Stimulated activated CD4-positive, alpha-beta T cell treated with anti-CD3 and anti-CD28 coated beads, Interleukin-1b, Interleukin-23, amount 100 ng/mL, for 48 hours (primary cell): ENCODE measurements around the gene PHTF1.
"Not testable (repeated sequence)": the region's sequence is repeated elsewhere in the genome, so short reads cannot be mapped to it uniquely, and the experiment has no call there.

Source experiments
- DNase-seq: peaks from one replicate; pipeline ENCODE4 v3.0.0-alpha.2; 2020

The PHTF1 gene

GRCh38 chr1:113717506-113717905 lies 41.8 kb downstream of the PHTF1 start:
- DNase-seq, result not testable (repeated sequence)

- DNase-seq, result no peak
Measured at GRCh38 chr1:113714606-113715269, 44.5 kb downstream of the PHTF1 start.

GRCh38 chr1:113701429-113701828 lies 57.9 kb downstream of the PHTF1 start:
- DNase-seq, result no peak

DNA sequence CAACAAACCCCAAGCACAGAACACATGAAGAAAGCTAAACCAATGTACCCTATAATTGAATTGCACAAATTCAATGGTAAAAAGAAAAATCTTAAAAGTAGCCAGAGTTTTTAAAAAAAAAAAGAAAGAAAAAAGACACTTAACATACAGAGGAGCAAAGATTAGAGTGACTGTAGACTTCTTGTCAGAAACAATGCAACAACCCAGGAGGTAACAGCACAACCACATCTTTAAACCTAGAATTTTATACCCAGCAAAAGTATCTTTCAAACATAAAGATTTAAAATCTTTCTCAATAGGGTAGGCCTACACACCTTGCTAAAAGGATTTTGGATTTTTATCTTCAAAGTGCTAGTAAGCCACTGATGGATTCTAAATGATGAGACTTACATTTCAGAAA lies 64.4 kb downstream of the PHTF1 start:
- DNase-seq, result no peak

- no peak for DNase-seq
Measured at GRCh38 chr1:113692824-113693431, 66.4 kb downstream of the PHTF1 start.

- DNase-seq, result no peak
Measured at GRCh38 chr1:113692342-113692741, 66.9 kb downstream of the PHTF1 start.

DNA sequence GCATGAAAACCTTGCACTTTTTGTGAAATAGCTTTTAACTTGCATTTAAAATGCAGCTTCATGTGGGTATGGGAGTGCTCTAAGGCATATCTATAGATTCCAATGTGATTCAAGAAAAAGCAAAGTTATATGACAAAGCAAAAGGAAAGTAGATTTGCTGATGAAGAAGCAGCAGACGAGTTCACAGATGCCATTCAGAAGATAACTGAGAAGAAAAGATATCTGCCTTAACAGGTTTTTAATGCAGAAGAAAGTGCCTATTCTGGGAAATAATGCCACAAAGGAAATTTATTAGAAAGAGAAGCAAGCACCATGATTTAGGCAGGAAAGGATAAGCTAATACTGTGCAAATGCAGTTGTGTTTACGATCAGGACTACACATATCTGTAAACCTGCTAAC lies 68.1 kb downstream of the PHTF1 start:
- DNase-seq, result no peak

DNA sequence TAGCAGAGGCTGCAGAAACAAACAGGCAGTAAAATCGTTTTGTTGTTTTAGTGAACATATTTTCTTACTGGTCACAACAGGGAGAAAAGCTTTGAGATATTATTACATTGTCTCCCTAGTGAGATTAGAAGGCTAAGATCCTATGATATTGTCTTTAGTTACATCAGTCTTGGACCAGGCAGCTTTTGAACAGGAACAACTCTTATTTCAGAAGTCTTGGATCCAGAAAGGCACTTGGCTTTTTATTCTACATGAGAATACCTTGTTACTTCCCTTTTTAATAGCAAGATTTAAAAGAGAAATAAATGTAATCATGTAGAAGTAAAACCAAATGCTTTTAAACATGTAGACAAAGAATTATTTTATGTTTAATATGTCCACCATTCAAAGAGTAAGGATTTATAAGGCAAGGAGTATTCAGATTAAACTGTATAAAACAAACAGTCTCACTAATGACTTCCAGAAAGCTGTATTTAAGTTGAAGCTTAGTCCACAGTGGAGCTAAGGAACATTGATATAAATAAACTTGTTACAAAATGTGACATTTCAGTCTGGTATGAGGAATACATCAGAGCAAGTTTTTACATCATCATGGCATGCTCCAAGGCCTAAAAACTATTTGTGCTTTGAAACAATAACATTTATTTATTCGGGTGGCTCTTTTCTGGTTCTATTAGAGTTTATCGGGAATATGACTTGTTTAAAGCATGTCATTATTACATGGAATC lies 72.2 kb downstream of the PHTF1 start:
- no peak for DNase-seq

GRCh38 chr1:113684153-113684541 lies 75.1 kb downstream of the PHTF1 start:
- DNase-seq, result no peak

DNA sequence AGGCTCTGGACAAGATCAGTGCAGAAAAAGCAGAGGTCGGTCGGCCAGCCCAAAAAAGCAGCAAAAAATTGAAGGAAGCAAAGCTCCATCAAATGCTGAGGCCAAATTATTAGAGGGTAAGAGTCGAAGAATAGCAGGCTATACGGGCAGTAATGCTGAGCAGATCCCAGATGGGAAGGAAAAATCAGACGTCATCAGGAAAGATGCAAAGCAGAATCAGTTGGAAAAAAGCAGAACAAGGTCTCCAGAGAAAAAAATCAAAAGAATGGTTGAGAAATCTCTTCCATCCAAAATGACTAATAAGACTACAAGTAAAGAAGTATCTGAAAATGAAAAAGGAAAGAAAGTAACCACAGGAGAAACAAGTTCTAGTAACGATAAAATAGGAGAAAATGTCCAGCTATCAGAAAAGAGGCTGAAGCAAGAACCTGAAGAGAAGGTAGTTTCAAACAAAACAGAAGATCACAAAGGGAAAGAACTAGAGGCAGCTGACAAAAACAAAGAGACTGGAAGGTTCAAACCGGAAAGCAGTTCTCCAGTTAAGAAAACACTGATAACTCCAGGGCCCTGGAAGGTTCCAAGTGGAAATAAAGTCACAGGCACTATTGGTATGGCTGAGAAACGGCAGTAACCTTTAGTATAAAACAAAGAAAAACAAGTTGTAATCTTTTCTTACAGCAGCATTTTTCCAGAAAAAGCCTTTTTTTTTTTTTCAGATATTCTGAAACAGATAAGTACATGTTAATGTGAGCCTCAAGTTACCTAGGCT lies 75.7 kb downstream of the PHTF1 start:
- DNase-seq, result no peak

DNA sequence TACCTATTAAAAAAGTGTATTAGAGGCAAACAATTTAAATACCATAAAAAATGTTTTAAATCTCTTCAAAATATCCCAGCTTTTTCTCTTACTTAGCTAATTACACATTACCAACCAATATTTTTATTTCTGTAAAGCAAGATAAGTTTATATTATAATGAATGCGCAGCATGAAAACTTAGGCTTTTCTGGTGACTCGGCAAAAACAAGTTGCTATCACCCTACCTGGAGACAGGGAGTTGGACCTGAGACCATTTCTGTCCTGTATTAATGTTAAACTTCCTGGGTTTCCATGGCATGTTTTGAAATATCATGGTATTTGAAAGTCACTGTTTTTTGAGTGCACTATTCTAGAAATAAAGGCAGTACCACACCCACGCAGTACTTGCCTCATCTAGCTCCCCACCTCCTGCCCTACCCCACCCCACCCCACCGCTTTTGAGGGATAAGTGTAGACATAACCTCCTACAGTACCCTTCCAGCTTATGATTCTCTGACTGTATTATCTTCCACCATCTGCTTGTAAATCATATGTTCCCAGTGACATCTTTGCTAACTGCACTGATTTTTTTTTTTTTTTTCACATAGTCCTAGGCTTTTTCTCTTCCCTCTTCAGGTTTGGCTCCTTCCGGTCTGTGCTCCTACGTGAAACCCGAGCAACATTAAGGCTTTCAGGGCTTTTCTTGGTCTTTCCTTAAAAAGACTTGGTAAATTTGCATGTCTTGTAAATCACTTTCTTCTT lies 77.5 kb downstream of the PHTF1 start:
- DNase-seq, result no peak

DNA sequence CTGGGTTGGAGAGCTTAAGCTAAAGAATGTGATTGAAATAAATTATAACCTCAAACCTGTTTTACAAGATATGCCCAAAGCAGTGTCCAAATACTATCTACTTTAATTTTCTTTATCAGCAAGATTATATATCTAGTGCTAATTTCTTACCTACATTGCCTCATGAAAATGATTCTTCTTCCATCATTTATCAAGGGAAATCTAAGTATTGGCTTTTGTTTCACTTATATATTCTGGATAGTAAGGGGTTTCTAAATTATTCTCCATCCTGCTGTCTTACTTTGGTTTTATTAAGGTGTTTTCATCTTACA lies 81.2 kb downstream of the PHTF1 start:
- no peak for DNase-seq

DNA sequence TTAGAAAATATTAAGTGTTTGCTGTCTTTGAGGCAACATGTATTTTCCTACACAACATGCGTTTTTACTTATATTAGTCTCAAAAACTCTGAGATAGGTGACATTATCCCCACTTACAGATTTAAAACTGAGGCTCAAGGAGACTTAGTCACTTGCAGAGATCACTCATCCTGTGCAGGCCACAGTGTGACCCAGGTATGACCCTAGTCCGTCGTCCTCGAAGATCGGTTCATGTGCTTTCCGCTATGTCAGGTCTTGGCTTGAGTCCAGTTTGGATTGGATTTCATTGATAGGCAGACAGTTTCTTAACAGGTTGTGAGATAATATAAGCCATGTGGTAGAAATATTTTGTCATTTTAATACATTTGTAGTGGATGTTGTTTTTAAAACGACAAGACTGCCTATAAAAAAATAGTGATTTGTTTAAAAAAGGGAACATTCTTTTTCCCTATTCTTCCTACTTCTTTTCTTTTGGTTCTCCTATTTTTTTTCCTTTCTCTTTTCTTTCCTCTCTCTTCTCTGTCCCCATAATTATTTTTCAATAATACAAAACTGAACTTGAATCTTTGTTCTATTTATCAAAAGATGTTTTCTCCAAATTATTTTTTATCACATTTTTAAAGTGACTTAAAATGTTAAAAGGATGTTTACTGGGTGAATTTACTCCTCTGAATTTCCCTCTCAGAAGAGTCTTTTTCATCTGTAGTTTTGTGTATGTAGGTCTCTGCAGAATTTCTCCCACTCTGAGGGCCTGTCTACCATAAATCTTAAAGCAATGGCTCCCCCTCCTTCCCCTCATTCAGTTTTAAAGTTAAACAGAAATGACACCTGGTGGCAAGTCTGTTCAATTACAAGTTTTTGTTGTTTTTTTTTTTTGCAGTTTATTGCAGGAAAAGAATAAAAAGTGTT lies 81.8 kb downstream of the PHTF1 start:
- no peak for DNase-seq

- no peak for DNase-seq
Measured at GRCh38 chr1:113676524-113676923, 82.8 kb downstream of the PHTF1 start.

DNA sequence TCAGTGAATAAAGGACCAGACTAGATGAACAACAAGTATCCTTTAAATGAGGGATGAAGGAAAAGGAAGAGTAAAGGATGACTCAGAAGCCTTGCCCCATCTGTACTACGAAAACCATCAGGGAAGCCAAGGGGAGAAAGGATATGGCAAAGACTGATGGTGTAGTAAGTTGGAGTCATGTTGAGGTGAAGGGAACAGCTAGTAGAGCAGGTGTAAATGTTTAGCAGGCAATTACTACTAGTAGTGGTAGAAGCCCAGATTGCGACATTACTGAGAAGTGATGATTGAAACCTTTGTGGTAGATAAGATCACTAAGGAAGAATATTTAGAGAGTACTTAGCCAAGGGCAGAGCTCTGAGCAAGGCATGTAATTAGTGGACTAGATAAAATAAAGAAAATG lies 84.0 kb downstream of the PHTF1 start:
- DNase-seq, result no peak

GRCh38 chr1:113674591-113674990 lies 84.7 kb downstream of the PHTF1 start:
- no peak for DNase-seq

DNA sequence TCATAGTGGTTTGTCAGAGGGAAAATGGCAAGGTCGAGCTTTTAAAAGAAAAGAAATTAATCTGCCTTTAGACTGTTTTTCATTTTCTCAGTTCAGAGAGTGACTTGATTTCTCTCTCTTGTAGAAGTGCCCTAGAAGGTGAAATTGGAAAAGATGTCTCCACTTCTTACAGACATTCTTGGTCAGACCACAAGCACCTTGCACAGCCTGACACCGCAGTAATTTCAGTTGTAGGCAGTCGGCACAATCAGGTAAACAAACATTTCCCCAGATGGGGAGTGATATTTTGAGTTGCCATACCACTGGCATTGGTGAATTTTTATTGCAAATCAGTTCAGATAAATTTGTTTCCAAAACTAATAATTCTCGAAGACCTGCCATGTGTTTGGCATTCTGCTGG lies 86.8 kb downstream of the PHTF1 start:
- DNase-seq, result no peak

- DNase-seq, result no peak
Measured at GRCh38 chr1:113670650-113671049, 88.6 kb downstream of the PHTF1 start.

- no peak for DNase-seq
Measured at GRCh38 chr1:113669988-113670387, 89.3 kb downstream of the PHTF1 start.

DNA sequence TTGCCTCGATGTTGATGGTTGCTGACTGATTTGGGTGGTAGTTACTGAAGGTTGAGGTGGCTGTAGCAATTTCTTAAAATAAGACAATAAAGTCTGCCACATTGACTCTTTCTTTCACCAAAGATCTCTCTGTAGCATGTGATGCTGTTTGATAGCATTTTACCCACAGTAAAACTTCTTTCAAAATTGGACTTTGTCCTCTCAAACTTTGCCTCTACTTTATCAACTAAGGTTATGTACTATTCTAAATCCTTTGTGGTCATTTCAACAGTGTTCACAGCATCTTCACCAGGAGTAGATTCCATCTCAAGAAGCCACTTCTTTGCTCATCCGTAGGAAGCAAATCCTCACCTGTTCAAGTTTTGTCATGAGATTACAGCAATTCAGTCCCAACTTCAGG lies 93.2 kb downstream of the PHTF1 start:
- no peak for DNase-seq

- DNase-seq, result no peak
Measured at GRCh38 chr1:113665071-113665470, 94.2 kb downstream of the PHTF1 start.
